ENCODE data around the gene TMX1.

Gene TMX1

DNA sequence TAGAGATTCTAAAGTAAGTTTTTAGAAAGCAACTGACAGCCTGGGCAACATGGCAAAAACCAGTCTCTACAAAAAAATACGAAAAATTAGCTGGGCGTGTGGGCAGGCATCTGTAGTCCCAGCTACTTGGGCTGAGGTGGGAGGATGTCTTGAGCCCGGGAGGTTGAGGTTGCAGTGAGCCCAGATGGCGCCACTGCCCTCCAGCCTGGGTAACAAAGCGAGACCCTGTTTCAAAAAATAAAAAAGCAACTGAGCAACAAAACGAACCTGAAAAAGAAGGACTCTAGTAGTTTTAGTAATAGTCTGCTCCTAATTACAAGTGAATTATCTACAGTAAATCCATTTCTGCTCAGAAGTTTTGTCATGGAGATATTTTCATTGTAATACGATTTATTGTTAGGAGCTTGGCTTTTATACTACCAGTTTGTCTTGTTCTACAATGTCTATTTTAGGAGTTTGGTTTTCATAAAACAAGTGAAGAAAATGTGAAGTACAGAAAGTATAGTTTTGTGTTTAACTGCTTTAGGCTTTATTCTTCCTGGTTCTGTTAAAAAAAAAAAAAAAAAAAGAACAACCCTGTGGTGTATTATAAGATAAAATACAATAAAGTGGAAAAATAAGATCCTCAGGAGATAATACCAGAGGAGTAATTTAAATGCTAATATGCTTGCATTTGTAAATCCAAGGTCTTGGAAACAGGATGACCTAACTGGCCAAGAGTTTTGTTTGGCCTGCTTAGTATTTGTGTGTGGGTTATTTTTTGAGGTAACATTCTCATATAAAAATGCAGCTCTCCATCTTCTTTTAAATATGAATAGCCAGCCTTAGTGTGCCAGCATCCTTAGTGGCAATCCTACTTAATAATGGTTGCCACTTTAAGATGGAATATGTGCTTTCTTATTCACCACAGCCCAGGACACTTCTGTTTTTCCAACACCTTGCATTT lies 2.8 kb downstream of the TMX1 start:
- no peak for DNase-seq (ENCODE audit: low spot score)

DNA sequence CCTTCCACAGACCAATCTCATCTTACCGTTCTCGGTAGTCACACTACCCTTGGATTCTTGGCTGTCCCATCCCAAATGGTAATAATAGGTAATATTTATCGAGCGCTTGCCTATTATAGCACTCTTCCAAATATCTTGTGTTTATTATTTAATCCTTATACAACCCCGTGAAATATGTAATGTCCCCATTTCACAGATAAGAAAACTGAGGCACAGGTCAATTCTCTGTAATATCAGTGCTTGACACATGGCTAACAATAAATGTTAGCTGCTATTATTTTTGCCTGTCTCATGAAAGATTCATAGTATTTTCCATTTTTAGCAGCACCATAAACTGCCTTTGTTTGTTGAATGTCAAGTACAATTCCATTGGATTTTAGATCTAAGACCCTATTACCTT lies 4.5 kb downstream of the TMX1 start:
- DNase-seq (ENCODE audit: low spot score) = no peak

DNA sequence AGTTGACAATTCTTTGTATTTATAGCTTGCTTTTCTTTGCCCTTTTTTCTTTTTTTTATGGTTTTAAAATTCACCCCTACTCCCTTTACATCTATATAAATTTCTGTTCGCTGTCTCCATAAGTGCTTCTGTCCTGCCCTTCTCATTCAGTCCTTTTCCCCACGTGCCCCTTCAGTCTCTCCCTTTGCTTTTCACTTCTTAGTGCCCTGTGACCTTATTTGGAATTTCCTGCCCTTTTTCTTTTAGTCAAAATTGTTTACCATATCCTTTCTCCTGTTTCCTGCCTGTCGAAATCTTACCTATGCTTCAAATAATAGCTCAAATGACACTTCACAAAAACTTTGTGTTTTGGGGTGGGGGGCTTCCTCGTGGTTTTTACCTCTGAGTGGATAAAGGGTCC lies 6.0 kb downstream of the TMX1 start:
- DNase-seq (ENCODE audit: low spot score) = no peak

DNA sequence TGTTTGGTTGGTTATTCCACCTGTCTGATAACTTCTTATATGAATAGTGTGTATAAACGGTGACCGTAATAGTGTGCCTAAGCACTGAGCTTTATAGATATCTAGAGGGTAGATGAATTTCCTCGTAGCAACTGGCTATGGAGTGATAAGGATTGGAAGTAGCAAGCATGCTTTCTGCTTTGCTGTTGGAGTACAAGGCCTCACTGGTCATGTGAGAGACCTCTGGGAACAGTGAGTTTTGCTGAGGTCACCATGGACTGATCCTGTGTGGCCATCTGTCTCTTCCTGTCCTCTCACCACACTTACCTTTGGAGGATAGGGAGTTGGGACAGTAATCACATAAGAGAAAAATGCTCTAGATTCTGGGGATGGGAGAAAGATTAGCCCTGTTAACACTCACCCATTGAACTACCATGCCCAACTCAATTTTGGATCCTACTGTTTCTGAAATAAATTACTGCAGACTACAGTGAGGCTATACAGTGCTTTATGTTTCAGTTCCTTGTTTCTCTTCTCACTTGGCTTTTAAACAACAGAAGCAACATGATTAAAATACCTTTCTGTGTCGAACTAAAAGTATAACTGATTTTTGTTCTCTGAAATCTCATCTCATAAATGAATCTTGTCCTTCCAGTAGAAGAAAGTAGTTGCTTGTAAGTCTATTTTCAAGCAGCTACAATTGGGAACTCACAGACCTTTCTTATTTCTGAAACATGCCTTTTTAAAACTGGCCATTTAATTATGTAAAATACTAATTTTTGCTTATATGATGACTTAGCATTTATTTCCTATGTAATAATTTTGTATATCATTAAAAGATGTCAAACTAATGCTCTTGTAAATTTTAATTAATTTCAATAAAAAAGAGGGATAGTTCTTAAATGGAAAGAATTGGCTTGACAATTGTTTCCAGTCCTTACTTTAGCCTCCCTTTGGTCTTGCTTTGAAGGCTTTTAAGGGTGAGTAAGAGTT lies 8.3 kb downstream of the TMX1 start:
- no peak for DNase-seq (ENCODE audit: low spot score)

DNA sequence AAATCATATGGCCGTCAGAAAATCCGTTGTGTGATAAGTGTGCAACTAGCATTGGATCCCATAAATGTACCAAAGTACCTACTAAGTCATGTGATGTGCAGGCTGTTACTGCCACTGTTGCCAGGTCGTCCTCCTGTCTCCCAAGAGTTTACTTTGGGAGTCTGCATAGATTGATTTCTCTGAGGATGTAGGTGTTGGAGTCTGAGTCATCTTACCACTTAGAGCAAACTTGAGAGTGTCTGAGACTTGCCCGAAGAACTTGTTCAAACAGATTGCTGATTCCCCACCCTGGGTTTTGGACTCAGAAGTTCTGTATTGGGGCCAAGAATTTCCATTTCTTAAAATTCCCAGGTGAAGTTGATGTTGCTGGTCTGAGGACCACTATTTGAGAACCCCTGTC lies 11.4 kb downstream of the TMX1 start:
- no peak for DNase-seq (ENCODE audit: low spot score)

DNA sequence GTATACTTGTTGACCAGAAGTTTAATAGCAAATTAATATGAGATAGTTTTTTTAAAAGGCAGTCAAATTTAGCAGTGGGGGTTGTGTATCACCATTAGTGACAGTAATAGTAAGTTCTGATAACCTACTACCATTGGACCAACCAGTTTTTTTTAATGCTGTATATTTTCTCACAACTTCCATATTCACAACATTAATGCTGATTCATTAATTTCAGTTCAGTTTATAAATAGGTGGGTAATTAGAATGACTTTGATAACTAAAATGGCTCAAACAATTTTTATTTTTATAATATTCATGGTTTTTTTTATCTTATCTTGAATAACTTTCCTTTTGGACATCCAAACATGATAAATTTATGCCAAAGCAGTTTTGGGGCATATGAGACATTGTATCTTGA lies 13.8 kb downstream of the TMX1 start:
- no peak for DNase-seq (ENCODE audit: low spot score)

DNA sequence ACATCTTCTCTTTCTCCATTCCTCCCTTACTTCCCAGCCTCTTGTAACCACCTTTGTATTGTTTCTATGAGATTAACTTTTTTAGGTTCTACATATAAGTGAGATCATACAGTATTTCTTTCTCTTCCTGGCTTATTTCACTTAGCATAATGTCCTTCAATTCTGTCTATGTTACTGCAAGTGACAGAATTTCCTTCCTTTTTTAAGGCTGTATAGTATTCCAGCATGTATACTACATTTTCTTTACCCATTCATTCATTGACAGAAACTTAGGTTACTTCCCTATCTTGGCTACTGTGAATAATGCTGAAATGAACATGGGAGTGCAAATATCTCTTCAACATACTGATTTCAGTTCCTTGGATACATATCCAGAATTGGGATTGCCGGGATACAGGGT lies 18.2 kb downstream of the TMX1 start:
- DNase-seq (ENCODE audit: low spot score) = no peak

DNA sequence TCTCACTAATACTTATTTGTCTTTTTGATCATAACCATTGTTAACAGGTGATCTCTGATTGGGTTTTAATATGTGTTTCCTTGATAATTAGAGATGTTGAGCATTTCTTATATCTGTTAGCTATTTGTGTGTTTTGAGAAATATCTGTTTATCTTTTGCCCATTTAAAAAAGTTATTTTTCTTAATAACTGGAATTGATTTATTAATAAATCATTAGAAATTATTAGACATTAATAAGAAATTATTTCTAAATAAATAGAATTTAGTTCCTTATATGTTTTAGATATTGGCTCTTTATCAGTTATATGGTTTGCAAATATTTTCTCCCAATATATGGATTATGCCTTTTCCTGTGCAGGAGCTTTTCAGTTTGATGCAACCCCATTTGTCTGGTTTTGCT lies 18.7 kb downstream of the TMX1 start:
- no peak for DNase-seq (ENCODE audit: low spot score)

DNA sequence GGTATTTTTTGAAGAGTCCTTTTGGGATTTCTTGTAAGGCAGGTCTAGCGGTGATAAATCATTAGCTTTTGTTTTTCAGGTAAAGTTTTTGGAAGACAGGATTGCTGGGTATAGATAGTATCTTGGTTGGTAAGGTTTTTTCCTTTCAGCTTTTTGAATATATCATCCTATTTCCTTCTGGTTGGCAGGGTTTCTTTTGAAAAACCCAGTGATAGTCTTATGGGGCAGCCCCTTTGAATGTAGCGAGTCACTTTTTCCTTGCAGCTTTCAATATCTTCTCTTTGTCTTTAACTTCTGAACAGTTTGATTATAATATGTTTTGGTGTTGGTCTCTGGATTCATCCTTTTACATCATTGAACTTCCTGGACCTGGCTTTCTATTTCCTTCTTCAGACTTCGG lies 20.2 kb downstream of the TMX1 start:
- no peak for DNase-seq (ENCODE audit: low spot score)

DNA sequence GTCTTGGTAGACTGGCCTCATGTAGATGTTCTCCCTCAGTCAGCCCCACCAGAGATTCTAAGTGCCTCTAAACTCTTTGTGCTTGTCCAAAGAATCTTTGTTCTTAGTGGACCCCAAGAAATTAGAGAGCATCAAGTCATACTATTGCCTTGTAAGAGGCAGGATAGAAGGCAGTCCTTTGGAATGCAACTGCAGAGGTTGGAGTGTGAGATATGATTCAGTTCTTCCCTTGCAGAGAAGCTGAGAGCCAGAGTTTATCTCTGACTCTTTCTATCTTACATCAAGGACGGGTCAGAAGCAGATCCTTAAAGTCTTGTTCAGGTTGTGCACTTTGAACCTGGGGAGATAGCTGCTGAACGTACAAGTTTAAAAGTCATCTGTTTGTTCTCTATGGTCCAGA lies 21.1 kb downstream of the TMX1 start:
- no peak for DNase-seq (ENCODE audit: low spot score)

DNA sequence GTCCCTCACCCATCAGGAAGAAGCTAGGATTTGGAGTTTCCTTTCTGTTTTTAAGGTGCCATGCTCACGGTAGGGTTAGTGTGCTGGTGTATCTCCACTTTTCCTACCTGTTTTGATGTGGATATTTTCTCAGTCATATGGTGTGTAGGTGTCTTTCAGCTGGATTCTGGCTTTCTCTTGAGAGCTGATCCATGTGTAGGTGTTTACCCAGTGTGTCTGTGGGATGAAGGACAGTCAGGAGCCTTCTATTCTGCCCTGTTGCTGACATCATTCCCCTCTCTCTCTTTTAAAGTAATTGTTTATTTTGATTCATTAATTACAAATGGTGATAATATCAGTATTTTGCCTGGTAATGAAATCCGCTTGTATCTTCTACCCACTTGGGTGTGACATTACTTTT lies 22.8 kb downstream of the TMX1 start:
- no peak for DNase-seq (ENCODE audit: low spot score)

DNA sequence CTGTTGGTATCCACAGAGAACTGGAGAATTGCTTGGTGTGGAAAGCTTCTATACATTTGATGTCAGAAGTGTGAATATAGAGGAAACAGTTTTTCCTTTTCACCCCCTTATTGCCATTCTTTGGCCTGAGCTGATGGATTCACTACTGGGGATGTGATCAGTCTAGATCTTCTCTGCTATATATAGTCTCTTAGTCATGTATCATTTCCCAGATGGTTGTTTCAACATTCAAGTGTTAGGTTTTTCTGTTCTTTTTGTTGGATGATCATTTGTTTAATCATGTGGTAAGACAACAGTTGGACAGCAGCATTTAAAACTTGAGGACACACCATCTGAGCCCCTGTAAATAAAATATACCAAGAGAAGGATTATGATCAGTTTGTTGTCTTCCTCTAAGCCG lies 29.6 kb downstream of the TMX1 start:
- DNase-seq (ENCODE audit: low spot score) = no peak

DNA sequence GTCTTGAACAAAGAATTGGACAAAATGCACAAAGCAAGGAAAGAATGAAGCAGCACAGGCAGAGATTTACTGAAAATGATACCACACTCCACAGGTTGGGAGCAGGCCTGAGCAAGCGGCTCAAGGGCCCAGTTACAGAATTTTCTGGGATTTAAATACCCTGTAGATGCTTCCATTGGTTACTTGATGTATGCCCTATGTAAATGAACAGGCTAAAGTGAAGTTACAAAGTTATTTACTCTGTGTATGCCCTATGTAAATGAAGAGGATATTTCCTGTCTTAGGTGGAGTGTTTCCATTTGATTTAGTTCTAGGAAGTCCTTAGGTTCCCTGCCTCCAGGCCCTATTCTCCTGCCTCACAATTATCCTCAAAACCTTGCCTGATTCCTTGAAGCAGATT lies 36.6 kb downstream of the TMX1 start:
- no peak for DNase-seq (ENCODE audit: low spot score)

DNA sequence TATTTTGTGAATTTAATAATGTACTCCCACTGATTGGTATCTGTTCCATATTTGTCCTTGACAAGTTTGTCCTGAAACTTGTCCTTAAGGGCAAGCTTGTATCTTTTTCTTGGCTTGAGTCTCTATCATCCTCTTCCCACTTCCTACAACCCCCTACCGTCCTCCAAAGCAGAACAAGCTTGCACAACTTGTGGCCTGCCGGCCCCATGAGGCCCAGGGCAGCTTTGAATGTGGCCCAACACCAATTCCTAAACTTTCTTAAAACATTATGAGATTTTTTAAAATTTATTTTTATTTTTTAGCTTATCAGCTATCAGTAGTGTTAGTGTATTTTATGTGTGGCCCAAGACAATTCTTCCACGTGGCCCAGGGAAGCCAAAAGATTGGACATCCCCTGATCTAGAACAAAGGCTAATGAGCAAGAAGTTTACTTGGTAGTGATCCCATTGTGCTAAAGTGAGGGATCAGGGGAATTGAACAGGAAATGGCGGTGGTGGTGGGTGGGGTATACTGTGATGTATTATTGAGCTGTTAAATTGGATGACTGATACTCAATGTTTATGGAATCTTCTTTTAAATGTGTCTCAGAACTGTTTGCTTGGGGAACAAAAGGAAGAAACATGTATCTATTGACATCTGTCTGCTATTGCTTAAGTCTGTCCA lies 37.8 kb downstream of the TMX1 start:
- no peak for DNase-seq (ENCODE audit: low spot score)

DNA sequence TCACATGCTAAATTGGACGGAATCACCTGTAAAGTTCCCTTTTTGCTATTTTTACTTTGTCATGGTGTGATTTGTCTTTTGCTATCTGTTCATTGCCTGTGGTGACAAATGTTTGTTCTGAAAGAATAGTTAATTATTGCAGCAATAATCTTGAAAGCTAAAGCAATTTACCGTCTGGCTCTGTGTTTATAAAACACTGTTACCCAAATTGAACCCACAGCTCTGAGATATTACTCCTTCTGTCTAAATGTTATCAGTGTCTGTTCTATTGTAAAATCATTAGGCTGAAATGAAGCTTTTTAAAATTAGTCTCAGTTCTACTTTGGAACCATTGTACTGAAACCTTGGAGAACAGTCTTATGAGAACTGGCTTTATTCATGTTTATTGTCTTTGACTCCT lies 42.5 kb downstream of the TMX1 start:
- no peak for DNase-seq (ENCODE audit: low spot score)

DNA sequence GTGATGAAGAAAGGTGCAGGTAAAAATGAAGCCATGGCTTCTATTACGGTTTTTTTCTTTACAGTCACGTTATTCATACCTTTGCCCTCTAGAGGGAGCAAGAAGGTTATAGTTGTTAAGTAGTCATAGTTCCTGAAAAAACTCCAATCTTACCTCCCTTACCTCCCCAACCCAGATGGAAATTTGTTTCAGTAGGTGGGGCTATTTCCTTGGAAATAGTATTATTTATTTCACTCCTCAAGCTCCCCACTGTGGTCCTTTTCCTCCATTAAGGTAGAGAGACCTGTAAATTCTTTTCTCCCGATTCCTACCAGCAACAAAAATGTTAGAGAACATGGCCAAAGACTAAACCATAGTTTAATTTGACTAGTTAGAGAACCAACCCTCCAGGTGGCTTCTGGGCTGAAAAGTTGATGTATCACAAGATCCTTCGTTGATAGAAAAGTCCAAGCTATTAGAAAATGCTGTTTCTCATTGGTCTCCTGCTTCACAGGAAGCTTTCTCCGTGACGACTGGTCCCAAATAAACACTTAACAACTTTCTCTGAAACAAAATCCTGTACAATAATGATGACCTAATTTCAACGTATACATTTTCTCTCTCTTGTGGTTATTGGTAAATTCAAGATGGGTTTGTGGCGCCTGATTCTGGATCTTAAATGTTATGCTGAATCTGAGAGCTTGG lies 43.5 kb downstream of the TMX1 start:
- peak; percentile 51 for DNase-seq (ENCODE audit: low spot score)

DNA sequence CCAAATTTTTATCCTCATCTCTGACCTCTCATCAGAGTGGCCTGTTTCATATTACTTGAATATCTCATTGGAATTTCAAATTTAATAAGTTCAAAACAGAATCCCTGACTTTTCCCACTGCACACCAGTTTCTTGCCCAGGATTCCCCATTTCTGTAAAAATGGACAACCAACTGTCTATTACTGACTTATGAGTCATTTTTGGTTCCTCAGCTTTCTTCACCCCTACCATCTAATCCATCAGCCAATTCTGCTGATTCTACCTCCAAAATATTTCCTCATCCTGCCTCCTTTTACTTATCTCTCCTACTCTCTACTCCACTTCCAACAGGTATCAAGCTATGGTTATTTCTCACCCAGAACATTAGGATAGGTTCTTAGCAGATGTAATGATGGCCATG lies 44.2 kb downstream of the TMX1 start:
- DNase-seq (ENCODE audit: low spot score) = no peak

DNA sequence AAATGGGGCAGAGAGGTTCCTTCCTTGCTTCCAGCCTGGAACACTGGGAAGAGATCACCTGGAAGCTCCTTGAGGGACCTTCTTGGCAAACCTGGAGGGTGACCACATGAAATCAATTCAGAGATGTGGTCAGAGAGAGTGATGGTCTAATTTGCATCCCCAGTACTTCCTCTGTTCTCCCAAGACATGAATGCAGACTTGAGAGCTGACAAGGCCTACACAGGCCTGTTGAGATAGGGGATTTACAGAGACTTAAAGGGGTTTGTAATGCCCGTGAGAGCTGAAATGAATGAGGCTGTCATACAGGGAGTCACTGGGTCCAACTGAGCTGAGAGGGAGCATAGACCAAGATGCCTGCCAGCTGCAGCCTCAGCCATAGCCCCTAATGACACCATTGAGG lies 45.1 kb downstream of the TMX1 start:
- DNase-seq (ENCODE audit: low spot score) = no peak

DNA sequence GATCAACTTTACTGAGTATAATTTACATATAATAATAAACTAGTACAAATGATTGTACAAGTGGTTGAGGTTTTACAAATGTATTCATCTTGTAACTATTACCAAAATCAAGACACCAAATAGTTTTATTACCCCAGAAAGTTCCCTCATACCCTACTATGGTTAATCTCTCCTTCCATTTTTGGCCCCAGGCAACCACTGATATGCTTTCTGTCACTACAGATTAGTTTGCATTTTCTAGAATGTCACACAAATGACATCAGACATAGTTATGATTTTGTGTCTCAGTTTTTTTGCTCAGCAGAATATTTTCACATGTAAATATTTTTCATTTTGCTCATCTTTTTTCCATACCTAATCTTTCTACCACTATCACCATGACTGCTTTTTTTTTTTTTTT lies 49.1 kb downstream of the TMX1 start:
- DNase-seq (ENCODE audit: low spot score) = no peak

DNA sequence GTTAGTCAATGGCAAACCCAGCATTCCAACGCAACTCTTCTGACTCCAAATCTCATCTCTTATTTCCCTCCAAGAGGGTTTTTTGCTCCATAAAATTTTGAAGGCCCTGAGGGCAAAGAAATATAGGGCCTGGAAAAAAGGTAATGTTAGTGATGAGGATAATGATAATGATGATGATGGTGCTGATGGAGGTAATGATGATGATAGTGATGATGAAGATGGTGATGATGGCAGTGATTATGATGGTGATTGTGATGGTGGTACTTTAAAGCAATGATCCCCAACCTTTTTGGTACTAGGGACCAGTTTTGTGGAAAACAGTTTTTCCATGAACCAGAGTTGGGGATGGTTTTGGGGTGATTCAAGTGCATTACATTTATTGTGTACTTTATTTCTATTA lies 50.1 kb downstream of the TMX1 start:
- no peak for DNase-seq (ENCODE audit: low spot score)

DNA sequence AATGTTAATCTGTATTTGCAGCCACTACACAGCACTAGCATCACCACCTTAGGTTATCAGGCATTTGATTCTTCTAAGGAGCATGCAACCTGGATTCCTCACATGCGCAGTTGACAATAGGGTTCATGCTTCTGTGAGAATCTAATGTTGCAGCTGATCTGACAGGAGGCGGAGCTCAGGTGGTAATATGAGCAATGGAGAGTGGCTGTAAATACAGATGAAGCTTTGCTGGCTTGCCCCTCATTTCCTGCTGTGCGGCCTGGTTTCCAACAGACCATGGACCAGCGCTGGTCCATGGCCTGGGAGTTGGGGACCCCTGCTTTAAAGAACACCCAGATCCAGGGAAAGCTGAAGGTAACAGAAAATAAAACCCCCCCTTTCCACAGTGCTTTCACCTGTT lies 51.0 kb downstream of the TMX1 start:
- DNase-seq (ENCODE audit: low spot score) = no peak

All from CD4-positive, alpha-beta T cell treated with Interleukin-2 at 100 ng/mL for 4 hours (primary cell).